GM21423 (cell line): ENCODE measurements around the gene PSTK.
A peak's percentile ranks its signal among the peaks of the same experiment; 100 is the strongest.

Source experiments
- ATAC-seq: cut with Tn5 transposase; IDR thresholded peaks from one replicate; pipeline ENCODE4 v1.9.1; 2021; ENCODE audit warnings: mild to moderate bottlenecking, moderate library complexity; ENCODE audit not compliant: unreplicated experiment

Gene PSTK

DNA sequence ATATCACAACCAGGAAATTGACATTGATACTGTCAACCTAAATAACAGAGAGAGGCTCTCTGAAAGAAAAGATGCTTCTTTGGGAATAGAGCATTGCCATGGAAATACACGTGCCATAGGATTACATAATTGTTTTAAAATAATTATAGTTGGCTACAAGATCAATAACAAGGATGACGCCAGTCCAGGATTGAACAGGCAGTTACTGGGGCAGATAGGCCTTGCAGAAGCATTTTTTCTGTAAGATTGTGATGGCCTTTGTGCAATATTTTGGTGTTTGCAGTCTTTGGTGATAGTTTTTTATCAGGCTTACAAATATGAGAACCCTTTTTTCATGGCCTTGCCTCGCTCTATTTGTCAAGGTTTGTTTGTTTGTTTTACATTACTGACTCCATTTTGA lies 39.1 kb downstream of the PSTK start:
- ATAC-seq = no peak

GRCh38 chr10:123019941-123020703 lies 39.9 kb downstream of the PSTK start:
- ATAC-seq = no peak

DNA sequence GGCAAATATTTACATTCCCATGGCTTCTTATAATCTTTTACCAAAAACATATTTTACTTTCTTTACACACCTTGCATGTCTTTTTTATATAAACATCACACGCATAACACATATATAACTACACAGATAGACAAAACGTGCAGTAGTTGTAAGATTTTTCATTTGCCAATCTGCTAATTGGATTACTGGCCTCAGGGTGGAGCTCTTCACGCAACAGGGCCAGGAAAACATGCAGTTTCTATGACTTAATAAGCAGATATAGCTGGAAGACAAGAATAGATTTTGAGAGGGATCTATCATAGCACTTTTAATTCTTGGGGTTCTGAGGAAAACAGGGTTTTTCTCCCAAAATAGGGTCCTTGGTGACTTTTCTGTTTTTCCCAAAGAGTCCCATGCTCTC lies 41.3 kb downstream of the PSTK start:
- no peak for ATAC-seq

DNA sequence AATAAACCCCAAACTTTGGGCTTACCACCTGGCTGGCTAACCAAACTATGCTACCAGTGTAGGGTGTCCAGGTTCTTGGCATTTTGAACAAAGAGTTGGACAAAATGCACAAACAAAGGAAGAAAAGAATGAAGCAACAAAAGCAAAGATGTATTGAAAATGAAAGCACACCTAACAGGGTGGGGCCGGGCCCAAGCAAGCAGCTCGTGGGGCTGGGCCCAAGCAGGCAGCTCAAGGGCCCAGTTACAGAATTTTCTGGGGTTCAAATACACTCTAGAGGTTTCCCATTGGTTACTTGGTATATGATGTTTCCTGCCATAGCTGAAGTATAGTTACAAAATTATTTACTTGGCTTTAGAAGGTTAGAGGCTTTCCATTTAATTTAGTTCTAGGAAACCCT lies 44.3 kb downstream of the PSTK start:
- ATAC-seq = no peak

- no peak for ATAC-seq
Observed at GRCh38 chr10:123026302-123026701, 46.1 kb downstream of the PSTK start.

DNA sequence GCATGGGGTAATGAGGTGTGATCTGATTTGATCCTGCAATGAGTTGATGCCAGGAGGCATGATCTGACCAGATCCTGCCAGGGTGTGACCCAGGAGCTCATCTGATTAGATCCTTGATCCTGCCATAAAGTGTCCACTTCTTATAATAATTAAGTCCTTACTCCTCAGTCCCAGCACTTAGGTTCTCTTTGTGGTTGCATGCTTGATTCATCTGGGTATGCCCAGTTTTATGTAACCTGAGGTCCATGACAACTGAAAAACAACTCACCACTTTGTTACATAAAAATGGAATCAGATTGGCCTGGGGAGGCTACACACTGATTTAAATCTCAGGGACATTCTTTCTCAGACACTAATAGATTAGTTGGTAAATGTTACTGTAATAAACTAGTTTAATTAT lies 47.7 kb downstream of the PSTK start:
- ATAC-seq = no peak

DNA sequence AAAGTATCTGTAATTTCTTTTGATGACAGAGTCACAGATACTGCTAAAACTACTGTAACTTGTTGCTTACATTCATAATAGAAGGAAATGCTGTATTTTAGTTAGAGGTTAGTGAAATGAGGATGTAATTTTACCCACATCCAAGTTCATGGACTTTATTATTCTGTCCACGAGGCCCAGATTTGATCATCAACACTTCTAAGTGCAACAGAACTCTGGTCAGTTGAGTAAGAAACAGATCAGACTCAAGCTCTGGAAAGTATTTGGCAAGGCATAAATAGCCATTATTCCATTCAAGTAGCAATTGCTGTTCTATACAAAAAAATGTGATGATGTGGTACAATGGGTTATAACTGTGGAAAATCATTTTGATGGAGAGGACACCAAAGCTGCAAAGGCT lies 50.9 kb downstream of the PSTK start:
- ATAC-seq = no peak

DNA sequence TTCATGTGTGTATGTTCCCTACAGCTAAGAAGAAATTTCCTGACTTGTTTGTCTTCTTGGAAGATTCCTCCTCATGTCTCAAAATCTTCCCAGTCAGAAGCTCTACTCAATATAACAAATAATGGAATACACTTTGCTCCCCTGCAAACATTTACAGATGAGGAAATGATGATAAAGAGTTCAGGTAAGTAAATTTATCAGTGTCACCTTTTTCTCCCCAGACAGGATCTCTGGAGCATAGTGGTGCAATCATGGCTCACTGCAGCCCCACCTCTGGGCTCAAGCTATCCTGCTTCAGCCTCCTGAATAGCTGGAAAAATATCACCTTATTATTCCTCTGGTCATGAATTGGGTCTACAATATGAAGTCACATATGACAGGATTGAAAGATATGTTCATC lies 54.1 kb downstream of the PSTK start:
- no peak for ATAC-seq

- no peak for ATAC-seq
Observed at GRCh38 chr10:123035467-123036086, 55.4 kb downstream of the PSTK start.

DNA sequence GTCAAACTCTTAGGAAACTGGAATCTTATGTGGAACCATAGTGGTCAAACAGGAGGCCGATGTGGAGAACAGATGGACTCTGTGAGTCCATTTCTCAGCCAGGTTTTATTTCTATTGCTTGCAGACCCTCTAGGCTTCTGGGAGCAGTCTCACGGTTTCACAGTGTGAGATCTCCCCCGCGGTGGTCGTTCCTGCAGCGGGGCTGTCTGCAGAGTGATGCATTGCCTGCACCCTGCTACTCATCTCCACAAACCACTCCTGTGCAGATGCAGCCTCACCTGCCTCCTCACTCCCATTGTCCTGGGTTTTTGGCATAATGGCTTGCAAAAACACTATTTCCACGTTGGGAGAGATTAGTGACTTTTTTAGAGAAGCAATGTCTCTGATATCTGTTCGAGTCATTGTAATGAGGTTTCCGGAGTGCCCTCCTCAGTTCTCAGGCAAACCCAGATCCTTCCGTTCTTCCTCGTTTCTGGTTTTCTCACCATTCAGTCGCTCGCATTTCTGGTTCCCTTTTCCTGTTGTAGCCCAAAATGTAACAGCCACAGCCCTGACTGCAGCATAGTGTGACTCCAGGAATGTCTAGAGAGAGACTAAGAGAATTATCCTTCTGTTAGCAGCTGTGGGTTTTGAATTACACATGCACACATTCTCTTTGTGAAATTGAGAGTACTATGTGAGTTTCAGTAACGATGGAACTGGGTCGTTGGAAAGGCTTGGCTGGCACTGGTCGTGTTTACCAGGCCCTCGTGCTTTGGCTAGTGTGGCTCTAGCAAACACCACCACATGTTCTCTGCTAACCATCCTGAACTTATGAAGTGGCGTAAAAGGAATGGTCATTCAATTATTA lies 58.8 kb downstream of the PSTK start:
- peak; percentile 55 for ATAC-seq

GRCh38 chr10:123039632-123039930 lies 59.4 kb downstream of the PSTK start:
- ATAC-seq = peak; percentile 37
